HG02610 (cell line): ENCODE results near the gene PPP4R3A.
"Not testable (repeated sequence)": the region's sequence is repeated elsewhere in the genome, so short reads cannot be mapped to it uniquely, and the experiment has no call there.

ENCODE experiments used
- ATAC-seq: cut with Tn5 transposase; IDR thresholded peaks from one replicate; pipeline ENCODE4 v1.9.1; 2021; ENCODE audit warnings: mild to moderate bottlenecking, moderate library complexity; ENCODE audit not compliant: unreplicated experiment

PPP4R3A gene

GRCh38 chr14:91444335-91445020 is 65.6 kb downstream of the PPP4R3A start:
- no peak for ATAC-seq

- ATAC-seq, result no peak
Measured at GRCh38 chr14:91439345-91439744, 70.8 kb downstream of the PPP4R3A start.

DNA sequence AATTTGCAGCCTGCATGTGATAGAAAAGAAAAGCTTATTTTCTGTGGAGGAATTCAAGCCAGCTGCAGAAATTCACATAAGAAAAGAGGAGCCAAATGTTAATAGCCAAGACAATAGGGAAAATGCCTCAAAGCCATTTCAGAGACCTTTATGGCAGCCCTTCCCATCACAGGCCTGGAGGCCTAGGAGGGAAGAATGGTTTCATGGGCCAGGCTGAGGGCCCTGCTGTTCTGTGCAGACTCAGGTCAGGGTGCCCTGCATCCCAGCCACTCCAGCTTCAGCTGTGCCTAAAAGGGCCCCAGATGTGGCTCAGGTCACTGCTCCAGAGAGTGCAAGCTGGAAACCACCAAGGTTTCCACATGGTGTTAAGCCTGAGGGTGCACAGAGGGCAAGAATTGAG is 71.3 kb downstream of the PPP4R3A start:
- ATAC-seq, result no peak

DNA sequence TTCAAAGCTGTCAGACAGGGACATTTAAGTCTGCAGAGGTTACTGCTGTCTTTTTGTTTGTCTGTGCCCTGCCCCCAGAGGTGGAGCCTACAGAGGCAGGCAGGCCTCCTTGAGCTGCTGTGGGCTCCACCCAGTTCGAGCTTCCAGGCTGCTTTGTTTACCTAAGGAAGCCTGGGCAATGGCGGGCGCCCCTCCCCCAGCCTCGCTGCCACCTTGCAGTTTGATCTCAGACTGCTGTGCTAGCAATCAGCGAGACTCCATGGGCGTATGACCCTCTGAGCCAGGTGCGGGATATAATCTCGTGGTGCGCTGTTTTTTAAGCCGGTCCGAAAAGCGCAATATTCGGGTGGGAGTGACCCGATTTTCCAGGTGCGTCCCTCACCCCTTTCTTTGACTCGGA is 73.8 kb downstream of the PPP4R3A start:
- ATAC-seq, result not testable (repeated sequence)

DNA sequence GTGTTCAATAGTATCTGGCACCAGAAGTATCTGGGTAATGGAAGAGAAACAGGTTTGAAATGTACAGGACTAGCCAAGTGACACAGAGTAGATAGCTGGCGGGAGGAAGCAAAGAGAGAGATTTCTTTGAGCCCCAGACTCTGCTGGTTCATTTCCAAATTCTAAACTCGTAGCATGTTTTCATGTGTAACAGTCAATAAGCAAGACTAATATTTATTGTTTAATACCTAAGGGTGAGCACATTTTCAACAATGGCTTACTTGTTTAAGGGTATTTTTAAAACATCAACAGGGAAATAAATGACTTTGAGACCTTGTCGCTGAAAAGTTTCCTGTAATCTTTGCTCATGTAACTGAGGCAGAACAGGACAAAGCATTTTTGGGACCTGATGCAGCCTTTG is 80.7 kb downstream of the PPP4R3A start:
- no peak for ATAC-seq

- ATAC-seq, result not testable (repeated sequence)
Measured at GRCh38 chr14:91428931-91429330, 81.2 kb downstream of the PPP4R3A start.

DNA sequence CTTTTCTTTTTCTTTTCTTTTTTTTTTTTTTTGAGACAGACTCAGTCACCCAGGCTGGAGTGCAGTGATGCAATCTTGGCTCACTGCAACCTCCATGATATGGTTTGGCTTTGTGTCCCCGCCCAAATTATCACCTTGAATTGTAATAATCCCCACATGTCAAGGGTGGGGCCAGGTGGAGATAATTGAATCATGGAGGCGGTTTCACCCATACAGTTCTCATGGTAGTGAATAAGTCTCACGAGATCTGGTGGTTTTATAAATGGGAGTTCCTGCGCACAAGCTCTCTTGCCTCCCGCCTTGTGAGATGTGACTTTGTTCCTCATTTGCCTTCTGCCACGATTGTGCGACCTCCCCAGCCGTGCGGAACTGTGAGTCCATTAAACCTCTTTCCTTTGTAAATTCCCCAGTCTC is 84.6 kb downstream of the PPP4R3A start:
- ATAC-seq, result not testable (repeated sequence)

DNA sequence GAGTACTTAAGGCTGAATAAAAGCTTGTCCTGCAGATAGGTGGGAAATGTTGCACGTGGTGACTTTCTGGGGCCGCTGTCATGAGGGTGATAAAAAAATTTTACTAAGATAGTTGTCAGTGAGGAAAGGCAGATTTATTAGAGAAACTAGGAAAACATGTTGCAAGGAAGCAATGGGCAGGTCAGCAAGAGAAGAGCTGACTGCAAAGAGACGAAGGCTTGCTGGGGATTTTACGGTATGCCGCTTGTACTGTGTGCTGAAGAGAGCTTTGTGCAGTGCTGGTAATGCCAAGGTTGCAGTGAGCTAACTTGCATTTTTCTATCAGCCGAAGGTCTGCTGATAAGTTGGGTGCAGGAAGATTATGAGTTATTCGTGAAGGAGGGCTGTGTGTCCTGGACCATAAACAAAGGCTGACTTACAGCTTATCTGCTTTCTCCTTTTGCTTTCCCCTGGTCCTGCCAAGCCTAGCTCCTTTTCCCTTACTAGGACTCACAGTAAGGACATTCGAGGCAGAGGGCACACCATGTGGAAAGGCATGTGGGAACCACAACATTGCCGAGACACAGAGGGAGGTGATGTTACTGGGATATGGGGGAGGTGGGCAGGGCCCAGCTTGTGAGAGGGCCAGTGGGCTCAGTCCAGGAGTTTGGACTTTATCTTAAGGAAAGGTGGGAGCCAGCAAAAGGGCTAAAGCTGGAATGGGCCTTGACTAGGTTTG is 85.1 kb downstream of the PPP4R3A start:
- no peak for ATAC-seq

- no peak for ATAC-seq
Measured at GRCh38 chr14:91420686-91421085, 89.4 kb downstream of the PPP4R3A start.

DNA sequence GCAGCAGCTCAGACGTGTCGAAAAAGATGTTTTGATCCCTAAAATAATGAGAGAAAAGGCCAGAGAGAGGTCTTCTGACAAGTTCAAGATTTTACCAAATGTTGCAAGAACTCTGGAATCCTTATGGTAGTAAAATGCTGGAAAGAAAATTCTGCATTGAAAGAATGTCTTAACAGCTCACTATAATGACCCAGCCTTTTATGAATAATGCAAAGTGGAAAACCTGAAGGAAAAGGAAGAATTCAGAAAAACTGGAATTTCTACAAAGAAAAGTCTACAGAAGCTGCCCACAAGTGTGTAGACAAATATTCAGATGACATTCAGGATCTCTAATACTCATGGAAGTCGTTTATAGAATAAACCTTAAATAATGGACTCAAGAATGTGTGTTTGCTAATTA is 90.7 kb downstream of the PPP4R3A start:
- no peak for ATAC-seq

GRCh38 chr14:91419044-91419397 is 91.1 kb downstream of the PPP4R3A start:
- no peak for ATAC-seq

DNA sequence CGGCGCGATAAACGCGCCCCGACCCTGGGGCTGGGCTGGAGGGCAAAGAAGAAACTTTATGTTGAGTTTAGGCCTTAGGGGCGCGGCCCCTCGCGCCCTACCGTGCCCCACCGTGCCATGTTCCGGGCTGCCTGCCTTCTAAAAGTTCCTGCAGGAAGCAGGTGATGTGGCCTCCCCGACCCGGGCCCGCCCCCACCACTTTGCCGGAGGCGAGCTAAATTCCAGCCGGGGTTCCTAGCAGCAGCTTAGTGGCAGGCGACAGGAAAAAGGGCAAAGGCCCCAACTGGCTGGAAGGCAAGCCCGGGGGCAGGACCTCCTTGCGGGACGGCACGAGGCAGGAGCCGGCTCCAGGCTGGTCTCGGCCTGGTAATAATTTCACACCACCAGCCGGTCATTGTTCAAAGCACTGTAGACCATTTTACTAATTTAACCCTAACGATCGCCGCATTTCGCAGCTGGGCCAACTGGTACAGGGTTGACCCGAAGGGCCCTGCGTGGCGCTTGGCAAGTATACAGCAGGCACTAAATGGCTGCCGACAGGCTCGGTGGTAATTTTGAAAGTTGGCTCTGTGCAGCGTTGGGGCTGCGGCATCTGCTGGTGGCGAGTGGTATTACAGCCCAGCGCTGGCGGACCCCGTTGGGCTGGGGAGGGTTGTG is 91.6 kb downstream of the PPP4R3A start:
- no peak for ATAC-seq

DNA sequence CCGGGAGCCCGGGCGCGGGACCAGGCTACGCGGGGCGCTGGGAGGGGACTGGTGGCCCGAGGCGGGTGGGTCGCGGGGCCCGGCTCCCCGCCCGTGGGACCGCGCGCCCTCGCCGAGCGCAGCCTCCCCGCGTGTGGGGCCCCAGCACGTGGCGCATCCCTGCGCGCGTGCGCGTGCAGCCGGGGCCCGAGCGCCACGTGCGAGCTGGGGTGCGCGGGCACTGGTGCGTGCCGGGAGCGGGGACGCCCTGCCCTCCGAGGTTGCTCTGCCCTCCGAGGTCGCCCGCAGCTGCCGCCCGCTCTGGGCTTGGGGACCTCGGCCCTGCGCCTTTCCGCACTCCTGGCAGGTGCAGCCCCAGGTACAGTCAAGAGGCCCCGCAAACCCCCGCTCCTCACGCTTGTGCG is 92.1 kb downstream of the PPP4R3A start:
- peak; percentile 31 for ATAC-seq

GRCh38 chr14:91417120-91417982 is 92.8 kb downstream of the PPP4R3A start, which contains the start of gene CCDC88C:
TSS of gene CCDC88C (minus strand) at chr14:91417820. CDS start at chr14:91417690, 130 bp downstream.
- peak; percentile 43 for ATAC-seq

GRCh38 chr14:91416744-91417119 is 93.4 kb downstream of the PPP4R3A start:
- ATAC-seq, result no peak

- ATAC-seq, result peak; percentile 62
Measured at GRCh38 chr14:91415794-91416743, 94.0 kb downstream of the PPP4R3A start.

- no peak for ATAC-seq
Measured at GRCh38 chr14:91414475-91414833, 95.7 kb downstream of the PPP4R3A start.

- no peak for ATAC-seq
Measured at GRCh38 chr14:91413547-91414474, 96.3 kb downstream of the PPP4R3A start.

DNA sequence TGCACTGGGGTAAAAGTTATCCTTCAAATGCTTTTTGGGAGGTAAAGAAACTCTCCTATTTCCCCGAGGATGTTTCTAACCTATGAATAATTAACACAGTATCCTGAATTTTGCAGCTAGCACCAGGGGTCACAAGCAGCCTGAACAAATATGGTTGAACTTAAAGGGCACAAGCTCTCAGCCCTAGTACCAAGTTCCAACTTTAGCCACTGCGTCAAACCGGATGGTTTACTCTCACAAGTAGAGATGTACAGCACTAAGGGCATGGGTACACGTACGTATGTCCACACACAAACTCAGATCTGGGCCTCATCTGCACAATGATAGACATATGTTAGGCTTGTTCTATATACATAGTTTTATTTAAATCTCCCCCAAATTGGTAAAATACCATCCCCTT is 97.2 kb downstream of the PPP4R3A start:
- ATAC-seq, result no peak
